ENCODE results near the gene RBM27.
"Not testable (repeated sequence)": the region's sequence is repeated elsewhere in the genome, so short reads cannot be mapped to it uniquely, and the experiment has no call there.

The RBM27 gene

GRCh38 chr5:146206257-146206656 lies 2.9 kb downstream of the RBM27 start:
- no peak for DNase-seq (ENCODE audit: extremely low read depth in 1 of 2, low read depth in 1 of 2)

GRCh38 chr5:146208916-146209522 lies 5.6 kb downstream of the RBM27 start:
- no peak for DNase-seq (ENCODE audit: extremely low read depth in 1 of 2, low read depth in 1 of 2)

GRCh38 chr5:146209714-146210113 lies 6.3 kb downstream of the RBM27 start:
- DNase-seq (ENCODE audit: extremely low read depth in 1 of 2, low read depth in 1 of 2) = no peak

- not testable (repeated sequence) for DNase-seq (ENCODE audit: extremely low read depth in 1 of 2, low read depth in 1 of 2)
Observed at GRCh38 chr5:146210810-146211209, 7.4 kb downstream of the RBM27 start.

GRCh38 chr5:146213210-146213826 lies 9.9 kb downstream of the RBM27 start:
- no peak for DNase-seq (ENCODE audit: extremely low read depth in 1 of 2, low read depth in 1 of 2)

- DNase-seq (ENCODE audit: extremely low read depth in 1 of 2, low read depth in 1 of 2) = not testable (repeated sequence)
Observed at GRCh38 chr5:146214881-146215280, 11.5 kb downstream of the RBM27 start.

GRCh38 chr5:146218168-146218567 lies 14.8 kb downstream of the RBM27 start:
- DNase-seq (ENCODE audit: extremely low read depth in 1 of 2, low read depth in 1 of 2) = no peak

- DNase-seq (ENCODE audit: extremely low read depth in 1 of 2, low read depth in 1 of 2) = no peak
Observed at GRCh38 chr5:146219243-146219642, 15.8 kb downstream of the RBM27 start.

- no peak for DNase-seq (ENCODE audit: extremely low read depth in 1 of 2, low read depth in 1 of 2)
Observed at GRCh38 chr5:146221234-146221633, 17.8 kb downstream of the RBM27 start.

- no peak for DNase-seq (ENCODE audit: extremely low read depth in 1 of 2, low read depth in 1 of 2)
Observed at GRCh38 chr5:146222005-146222404, 18.6 kb downstream of the RBM27 start.

GRCh38 chr5:146223179-146223578 lies 19.8 kb downstream of the RBM27 start:
- DNase-seq (ENCODE audit: extremely low read depth in 1 of 2, low read depth in 1 of 2) = no peak

- DNase-seq (ENCODE audit: extremely low read depth in 1 of 2, low read depth in 1 of 2) = no peak
Observed at GRCh38 chr5:146229222-146229621, 25.8 kb downstream of the RBM27 start.

- no peak for DNase-seq (ENCODE audit: extremely low read depth in 1 of 2, low read depth in 1 of 2)
Observed at GRCh38 chr5:146232223-146232622, 28.8 kb downstream of the RBM27 start.

- DNase-seq (ENCODE audit: extremely low read depth in 1 of 2, low read depth in 1 of 2) = no peak
Observed at GRCh38 chr5:146233441-146233840, 30.0 kb downstream of the RBM27 start.

GRCh38 chr5:146238973-146239372 lies 35.6 kb downstream of the RBM27 start:
- no peak for DNase-seq (ENCODE audit: extremely low read depth in 1 of 2, low read depth in 1 of 2)

GRCh38 chr5:146240951-146241350 lies 37.5 kb downstream of the RBM27 start:
- DNase-seq (ENCODE audit: extremely low read depth in 1 of 2, low read depth in 1 of 2) = no peak

- no peak for DNase-seq (ENCODE audit: extremely low read depth in 1 of 2, low read depth in 1 of 2)
Observed at GRCh38 chr5:146243247-146243646, 39.8 kb downstream of the RBM27 start.

GRCh38 chr5:146248561-146248960 lies 45.2 kb downstream of the RBM27 start:
- no peak for DNase-seq (ENCODE audit: extremely low read depth in 1 of 2, low read depth in 1 of 2)

GRCh38 chr5:146249801-146250200 lies 46.4 kb downstream of the RBM27 start:
- DNase-seq (ENCODE audit: extremely low read depth in 1 of 2, low read depth in 1 of 2) = no peak

Data from stimulated activated CD8-positive, alpha-beta memory T cell treated with anti-CD3 and anti-CD28 coated beads, Interleukin-7, amount 100 ng/mL, for 48 hours (primary cell).